AG04449 (cell line): ENCODE data around the gene INVS.
"Not testable (repeated sequence)": the region's sequence is repeated elsewhere in the genome, so short reads cannot be mapped to it uniquely, and the experiment has no call there.

Experiments
- CTCF ChIA-PET: fragments of 350-600 bp; formaldehyde crosslinking; extraction: SDS; loops from one replicate; lab custom pipeline; 2021; ENCODE audit warnings: antibody characterized with exemption; lab: Yijun Ruan, JAX
- POLR2A ChIA-PET: fragments of 400-600, 350-600 bp; formaldehyde crosslinking; extraction: SDS; loops from one replicate; lab custom pipeline; 2020; ENCODE audit warnings: antibody characterized with exemption, inconsistent platforms; lab: Yijun Ruan, JAX
- DNase-seq: peaks from one replicate; pipeline ENCODE4 v3.0.0-alpha.2; 2010; ENCODE audit warnings: low read depth, low spot score
- H3K4me3 ChIP-seq: 2 replicates; pipeline ENCODE4 v1.5.1; 2011; ENCODE audit warnings: low read depth, mild to moderate bottlenecking, control low read depth, low read length
- TF ChIP-seq, protein P1 (sequence below): IDR thresholded peaks from one replicate; pipeline ENCODE4 v1.5.1; 2011; ENCODE audit warnings: mild to moderate bottlenecking, moderate library complexity, low read length, control low read depth, inconsistent platforms; ENCODE audit not compliant: insufficient read depth; ENCODE audit errors: missing control alignments

The INVS gene

DNA sequence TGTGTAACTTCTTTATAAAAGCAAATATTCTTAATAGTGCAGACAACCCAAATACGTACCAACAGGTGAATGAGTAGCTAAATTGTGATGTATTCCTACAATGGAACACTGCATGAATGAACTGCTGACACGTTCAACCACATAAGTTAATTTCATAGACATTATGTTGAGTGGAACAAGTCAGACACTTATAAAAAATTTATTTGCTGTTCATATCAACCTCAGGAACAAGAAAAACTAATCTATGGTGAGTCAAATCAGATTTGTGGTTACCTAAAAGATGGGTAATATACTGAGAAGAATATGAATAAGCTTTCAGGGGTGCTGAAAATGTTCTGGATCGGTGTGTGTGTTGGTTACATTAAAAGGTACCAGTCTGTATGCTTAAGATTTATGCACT lies 35.7 kb downstream of the INVS start:
- no peak for DNase-seq
- H3K4me3 ChIP-seq, result no peak overlapping the region
- CTCF ChIA-PET, result no interaction called here
- POLR2A ChIA-PET, result no interaction called here
- TF ChIP-seq, protein P1, sequence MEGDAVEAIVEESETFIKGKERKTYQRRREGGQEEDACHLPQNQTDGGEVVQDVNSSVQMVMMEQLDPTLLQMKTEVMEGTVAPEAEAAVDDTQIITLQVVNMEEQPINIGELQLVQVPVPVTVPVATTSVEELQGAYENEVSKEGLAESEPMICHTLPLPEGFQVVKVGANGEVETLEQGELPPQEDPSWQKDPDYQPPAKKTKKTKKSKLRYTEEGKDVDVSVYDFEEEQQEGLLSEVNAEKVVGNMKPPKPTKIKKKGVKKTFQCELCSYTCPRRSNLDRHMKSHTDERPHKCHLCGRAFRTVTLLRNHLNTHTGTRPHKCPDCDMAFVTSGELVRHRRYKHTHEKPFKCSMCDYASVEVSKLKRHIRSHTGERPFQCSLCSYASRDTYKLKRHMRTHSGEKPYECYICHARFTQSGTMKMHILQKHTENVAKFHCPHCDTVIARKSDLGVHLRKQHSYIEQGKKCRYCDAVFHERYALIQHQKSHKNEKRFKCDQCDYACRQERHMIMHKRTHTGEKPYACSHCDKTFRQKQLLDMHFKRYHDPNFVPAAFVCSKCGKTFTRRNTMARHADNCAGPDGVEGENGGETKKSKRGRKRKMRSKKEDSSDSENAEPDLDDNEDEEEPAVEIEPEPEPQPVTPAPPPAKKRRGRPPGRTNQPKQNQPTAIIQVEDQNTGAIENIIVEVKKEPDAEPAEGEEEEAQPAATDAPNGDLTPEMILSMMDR, result no peak

DNA sequence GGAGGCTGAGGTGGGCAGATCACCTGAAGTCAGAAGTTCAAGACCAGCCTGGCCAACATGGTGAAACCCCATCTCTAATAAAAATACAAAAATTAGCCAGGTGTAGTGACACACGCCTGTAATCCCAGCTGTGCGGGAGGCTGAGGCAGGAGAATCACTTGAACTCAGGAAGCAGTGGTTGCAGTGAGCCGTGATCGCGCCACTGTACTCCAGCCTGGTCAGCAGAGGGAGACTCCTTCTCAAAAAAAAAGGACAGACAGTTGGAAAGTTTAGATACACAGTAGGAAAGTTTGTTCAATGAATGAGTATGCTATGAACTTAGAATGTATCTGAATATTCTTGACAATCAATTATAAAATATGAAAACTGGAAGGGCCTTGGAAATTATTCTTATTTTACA lies 37.8 kb downstream of the INVS start:
- CTCF ChIA-PET, result not testable (repeated sequence)

GRCh38 chr9:100140303-100140702 lies 41.3 kb downstream of the INVS start:
- POLR2A ChIA-PET, CTCF ChIA-PET, DNase-seq, H3K4me3 ChIP-seq: not testable (repeated sequence)

More for the DNA sequence above, 37.8 kb downstream of the INVS start:
- POLR2A ChIA-PET, DNase-seq, H3K4me3 ChIP-seq: not testable (repeated sequence)

DNA sequence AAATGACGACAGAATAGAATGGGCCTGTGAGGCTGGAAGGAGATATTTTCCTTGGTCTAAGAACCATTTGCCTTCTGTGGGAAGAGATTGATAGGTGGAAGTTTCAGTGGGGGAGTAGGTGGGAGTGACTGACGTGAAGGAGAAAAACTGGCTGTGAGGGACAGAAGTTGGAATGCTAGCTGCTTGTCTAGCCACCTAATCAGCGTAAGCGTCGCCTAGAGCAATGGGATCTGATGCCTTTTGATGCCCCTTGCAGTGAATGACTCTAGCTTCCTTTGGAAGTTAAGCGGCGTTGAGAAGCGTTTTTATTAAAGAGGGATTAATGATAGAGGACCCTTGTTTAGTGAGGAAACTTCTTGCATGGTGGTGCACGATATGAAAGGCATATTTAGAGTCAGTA lies 42.8 kb downstream of the INVS start:
- POLR2A ChIA-PET, H3K4me3 ChIP-seq, CTCF ChIA-PET, DNase-seq: not testable (repeated sequence)

- POLR2A ChIA-PET, H3K4me3 ChIP-seq, DNase-seq, CTCF ChIA-PET: not testable (repeated sequence)
Observed at GRCh38 chr9:100145167-100145934, 46.3 kb downstream of the INVS start.

DNA sequence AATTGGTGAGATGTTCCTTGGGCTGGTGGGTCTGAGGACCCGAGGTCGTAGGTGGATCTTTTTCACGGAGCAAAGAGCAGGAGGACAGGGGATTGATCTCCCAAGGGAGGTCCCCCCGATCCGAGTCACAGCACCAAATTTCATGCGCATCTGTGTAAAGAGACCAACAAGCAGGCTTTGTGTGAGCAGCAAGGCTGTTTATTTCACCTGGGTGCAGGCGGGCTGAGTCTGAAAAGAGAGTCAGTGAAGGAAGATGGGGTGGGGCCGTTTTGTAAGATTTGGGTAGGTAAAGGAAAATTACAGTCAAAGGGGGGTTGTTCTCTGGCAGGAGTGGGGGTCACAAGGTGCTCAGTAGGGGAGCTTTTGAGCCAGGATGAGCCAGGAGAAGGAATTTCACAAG lies 46.9 kb downstream of the INVS start:
- POLR2A ChIA-PET, DNase-seq, CTCF ChIA-PET, H3K4me3 ChIP-seq: not testable (repeated sequence)

DNA sequence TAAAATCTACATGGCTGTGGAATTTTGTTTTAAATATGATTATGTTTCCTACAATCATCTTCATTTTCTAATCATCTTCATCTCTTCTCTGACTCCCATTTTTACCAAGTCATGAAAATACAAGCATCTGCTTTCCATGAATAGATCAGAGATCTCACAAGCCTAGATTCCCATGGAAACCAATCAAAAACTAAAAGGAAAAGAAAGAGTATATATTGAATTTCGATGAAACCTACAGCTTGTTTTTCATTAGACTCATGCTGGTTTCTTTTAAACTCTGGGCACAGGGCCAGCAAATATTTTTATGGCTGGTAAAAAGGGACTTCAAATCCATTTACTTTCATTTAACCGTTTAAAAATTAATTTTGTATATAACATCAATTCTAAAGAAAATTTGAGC lies 51.2 kb downstream of the INVS start:
- TF ChIP-seq, protein P1, result no peak
- ChIA-PET CTCF (interaction anchor here (1.1 kb wide), 1 partner anchor 30 kb away, joined by 3 read pairs; no protein-coding TSS in a partner anchor), POLR2A (no interaction called here)
- no peak overlapping the region for H3K4me3 ChIP-seq
- no peak for DNase-seq

DNA sequence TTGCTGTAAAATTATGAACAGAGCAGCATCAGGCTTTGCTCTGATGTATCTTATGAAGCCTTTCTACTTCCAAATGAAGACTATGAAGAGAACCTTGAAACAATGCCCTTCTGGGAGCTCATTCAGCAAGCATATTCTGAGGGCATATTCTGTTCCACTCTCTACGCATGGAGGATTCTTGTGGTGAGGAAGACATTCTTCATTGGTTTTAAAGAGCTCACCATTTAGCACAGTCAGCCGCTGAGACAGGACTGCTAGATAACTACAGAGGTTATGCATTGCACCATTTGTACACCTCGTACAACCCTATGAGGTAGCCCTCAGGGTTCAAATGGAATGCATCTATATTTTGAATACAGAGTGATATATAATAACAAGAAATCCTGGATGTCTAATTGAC lies 61.0 kb downstream of the INVS start:
- H3K4me3 ChIP-seq, result no peak overlapping the region
- DNase-seq, result no peak
- TF ChIP-seq, protein P1, result no peak
- ChIA-PET POLR2A (no interaction called here), CTCF (no interaction called here)

GRCh38 chr9:100167176-100167575 lies 68.1 kb downstream of the INVS start:
- TF ChIP-seq, protein P1, result no peak
- DNase-seq, result no peak
- ChIA-PET POLR2A (no interaction called here), CTCF (interaction anchor here (0.7 to 1.9 kb wide), 2 partner anchors 9 to 69 kb away, joined by 3 to 6 read pairs; no protein-coding TSS in a partner anchor)
- no peak overlapping the region for H3K4me3 ChIP-seq
